Measurements from ENCODE around the gene C7orf25.

GRCh38 chr7:42935861-42936260, 24.0 kb upstream of the C7orf25 start:
- no peak for TF ChIP-seq CEBPB (IDR thresholded peaks at IDR 0.05)
- TF ChIP-seq, protein P1, sequence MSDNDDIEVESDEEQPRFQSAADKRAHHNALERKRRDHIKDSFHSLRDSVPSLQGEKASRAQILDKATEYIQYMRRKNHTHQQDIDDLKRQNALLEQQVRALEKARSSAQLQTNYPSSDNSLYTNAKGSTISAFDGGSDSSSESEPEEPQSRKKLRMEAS (IDR thresholded peaks at IDR 0.05) = no peak
- TF ChIP-seq, protein P2, sequence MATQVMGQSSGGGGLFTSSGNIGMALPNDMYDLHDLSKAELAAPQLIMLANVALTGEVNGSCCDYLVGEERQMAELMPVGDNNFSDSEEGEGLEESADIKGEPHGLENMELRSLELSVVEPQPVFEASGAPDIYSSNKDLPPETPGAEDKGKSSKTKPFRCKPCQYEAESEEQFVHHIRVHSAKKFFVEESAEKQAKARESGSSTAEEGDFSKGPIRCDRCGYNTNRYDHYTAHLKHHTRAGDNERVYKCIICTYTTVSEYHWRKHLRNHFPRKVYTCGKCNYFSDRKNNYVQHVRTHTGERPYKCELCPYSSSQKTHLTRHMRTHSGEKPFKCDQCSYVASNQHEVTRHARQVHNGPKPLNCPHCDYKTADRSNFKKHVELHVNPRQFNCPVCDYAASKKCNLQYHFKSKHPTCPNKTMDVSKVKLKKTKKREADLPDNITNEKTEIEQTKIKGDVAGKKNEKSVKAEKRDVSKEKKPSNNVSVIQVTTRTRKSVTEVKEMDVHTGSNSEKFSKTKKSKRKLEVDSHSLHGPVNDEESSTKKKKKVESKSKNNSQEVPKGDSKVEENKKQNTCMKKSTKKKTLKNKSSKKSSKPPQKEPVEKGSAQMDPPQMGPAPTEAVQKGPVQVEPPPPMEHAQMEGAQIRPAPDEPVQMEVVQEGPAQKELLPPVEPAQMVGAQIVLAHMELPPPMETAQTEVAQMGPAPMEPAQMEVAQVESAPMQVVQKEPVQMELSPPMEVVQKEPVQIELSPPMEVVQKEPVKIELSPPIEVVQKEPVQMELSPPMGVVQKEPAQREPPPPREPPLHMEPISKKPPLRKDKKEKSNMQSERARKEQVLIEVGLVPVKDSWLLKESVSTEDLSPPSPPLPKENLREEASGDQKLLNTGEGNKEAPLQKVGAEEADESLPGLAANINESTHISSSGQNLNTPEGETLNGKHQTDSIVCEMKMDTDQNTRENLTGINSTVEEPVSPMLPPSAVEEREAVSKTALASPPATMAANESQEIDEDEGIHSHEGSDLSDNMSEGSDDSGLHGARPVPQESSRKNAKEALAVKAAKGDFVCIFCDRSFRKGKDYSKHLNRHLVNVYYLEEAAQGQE (IDR thresholded peaks at IDR 0.05; ENCODE audit: low read depth) = no peak

Measured in Ishikawa (cell line).